Muscle of back (tissue), 13 donors: ENCODE data around the gene PSMC6. TPM values are rescaled to one million over a fixed set of nuclear protein-coding genes. Genes with fewer than 3 reads are reported as not detected.

ENCODE experiments used
- DNase-seq, 3 donors: peaks; one replicate each; pipeline versions ENCODE4 v3.0.0 to v3.0.0-alpha.2; 2013
- long read RNA-seq, 9 donors: transcript quantifications; one replicate each; lab custom pipeline, GENCODE V29; 2026
- polyA plus RNA-seq, 10 donors: library from polyadenylated mRNA; unstranded; fragments of 120-200 nt; gene quantifications; one replicate each; pipeline ENCODE4 v1.2.1, GENCODE V29; 2013; ENCODE audit not compliant: insufficient read length in 10 of 10

PSMC6 gene
- 100 to 1,000 TPM in 5 of 10 donors, 10 to 100 TPM in 5; 79.3 to 123 (median 101) TPM for polyA plus RNA-seq
- long read RNA-seq, donor 1, transcript PSMC6-201 (14 exons, 2,188 nt) = major isoform, 31 of 47 reads
- long read RNA-seq, donor 1, partial matches to known transcripts = 6 of 47 reads
- long read RNA-seq, donor 1, other reads (novel, unspliced or antisense) = 5 of 47 reads
- long read RNA-seq, donor 2, transcript PSMC6-201 (14 exons, 2,188 nt) = major isoform, 31 of 41 reads
- long read RNA-seq, donor 2, partial matches to known transcripts = 0 of 41 reads
- long read RNA-seq, donor 2, other reads (novel, unspliced or antisense) = 5 of 41 reads
- long read RNA-seq, donor 3 = 0 reads
- long read RNA-seq, donor 4, transcript PSMC6-201 (14 exons, 2,188 nt) = major isoform, 24 of 31 reads
- long read RNA-seq, donor 4, partial matches to known transcripts = 5 of 31 reads
- long read RNA-seq, donor 4, other reads (novel, unspliced or antisense) = 0 of 31 reads
- long read RNA-seq, donor 5, transcript PSMC6-201 (14 exons, 2,188 nt) = major isoform, 27 of 45 reads
- long read RNA-seq, donor 5, partial matches to known transcripts = 13 of 45 reads
- long read RNA-seq, donor 5, other reads (novel, unspliced or antisense) = 0 of 45 reads
- long read RNA-seq, donor 6, transcript PSMC6-201 (14 exons, 2,188 nt) = major isoform, 42 of 54 reads
- long read RNA-seq, donor 6, partial matches to known transcripts = 7 of 54 reads
- long read RNA-seq, donor 6, other reads (novel, unspliced or antisense) = 0 of 54 reads
- long read RNA-seq, donor 7, transcript PSMC6-201 (14 exons, 2,188 nt) = major isoform, 27 of 32 reads
- long read RNA-seq, donor 7, partial matches to known transcripts = 0 of 32 reads
- long read RNA-seq, donor 7, other reads (novel, unspliced or antisense) = 0 of 32 reads
- long read RNA-seq, donor 8, transcript PSMC6-201 (14 exons, 2,188 nt) = major isoform, 17 of 20 reads
- long read RNA-seq, donor 8, partial matches to known transcripts = 0 of 20 reads
- long read RNA-seq, donor 8, other reads (novel, unspliced or antisense) = 0 of 20 reads
- long read RNA-seq, donor 9, partial matches to known transcripts = 0 of 3 reads
- long read RNA-seq, donor 9, other reads (novel, unspliced or antisense) = 0 of 3 reads

- DNase-seq = peak; percentile 91 to 97 (median 95)
Measured at GRCh38 chr14:52706724-52707706, at the start of gene PSMC6. Gene PSMC6, plus strand, starts transcription at chr14:52707200. Its CDS starts 20 bp downstream, at chr14:52707220.

DNA sequence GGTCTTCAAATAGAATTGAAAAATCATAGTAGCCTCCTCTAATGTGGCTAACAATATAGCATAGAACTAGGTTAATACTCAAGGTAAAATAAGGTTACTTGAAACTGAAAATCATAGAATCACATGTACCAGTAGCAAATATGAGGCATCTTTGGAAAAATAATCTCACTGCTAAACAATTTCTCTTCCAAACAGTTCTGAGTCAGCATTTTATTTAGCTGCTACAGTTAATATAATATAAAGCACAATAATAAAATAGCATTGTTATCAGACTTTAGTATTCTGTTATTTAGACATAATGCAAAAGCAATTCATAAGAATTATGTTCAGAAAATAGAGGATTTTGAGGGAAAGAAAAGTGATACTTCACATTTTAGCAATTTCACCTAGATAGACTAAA lies 46.7 kb upstream of the PSMC6 start:
- no peak for DNase-seq

GRCh38 chr14:52660832-52661231 lies 46.2 kb upstream of the PSMC6 start:
- DNase-seq = no peak

GRCh38 chr14:52661314-52661713 lies 45.7 kb upstream of the PSMC6 start:
- DNase-seq = no peak

DNA sequence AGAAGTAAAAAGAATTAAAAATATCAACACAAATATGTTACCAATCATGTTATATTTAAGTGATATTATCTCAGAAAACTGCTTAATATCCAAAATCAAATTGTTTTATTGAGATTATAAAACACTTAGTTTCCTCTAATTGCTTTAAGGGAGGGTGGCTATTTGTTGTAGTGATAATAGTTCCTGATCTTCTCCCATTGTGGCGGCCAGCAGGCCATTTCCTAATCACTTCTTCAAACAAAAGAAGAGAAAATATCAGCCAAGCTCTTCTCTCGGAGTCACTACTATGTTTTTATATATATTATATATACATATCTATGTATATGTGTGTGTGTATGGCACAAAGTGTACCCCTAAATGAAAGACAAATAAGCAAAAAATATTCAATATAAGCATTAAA lies 43.1 kb upstream of the PSMC6 start:
- DNase-seq = no peak

DNA sequence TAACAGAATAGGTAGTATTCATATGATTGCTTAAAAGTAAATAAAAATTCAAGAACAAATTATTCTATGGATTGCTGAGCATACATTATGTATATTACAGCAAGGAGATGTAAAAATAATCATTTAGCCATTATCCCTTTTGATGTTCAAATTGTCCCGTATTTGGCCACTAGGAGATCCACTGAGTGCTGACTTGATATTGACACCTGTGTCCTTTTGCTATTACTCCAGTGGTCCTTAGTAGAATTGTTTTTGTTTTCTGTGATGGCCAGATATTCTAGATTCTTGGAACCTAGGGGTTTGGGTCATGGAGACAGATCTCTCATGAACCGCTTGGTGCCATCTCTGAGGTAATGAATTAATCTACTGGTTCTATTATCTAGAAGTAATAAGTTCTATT lies 28.4 kb upstream of the PSMC6 start:
- no peak for DNase-seq

- no peak for DNase-seq
Measured at GRCh38 chr14:52683985-52684520, 22.9 kb upstream of the PSMC6 start.

DNA sequence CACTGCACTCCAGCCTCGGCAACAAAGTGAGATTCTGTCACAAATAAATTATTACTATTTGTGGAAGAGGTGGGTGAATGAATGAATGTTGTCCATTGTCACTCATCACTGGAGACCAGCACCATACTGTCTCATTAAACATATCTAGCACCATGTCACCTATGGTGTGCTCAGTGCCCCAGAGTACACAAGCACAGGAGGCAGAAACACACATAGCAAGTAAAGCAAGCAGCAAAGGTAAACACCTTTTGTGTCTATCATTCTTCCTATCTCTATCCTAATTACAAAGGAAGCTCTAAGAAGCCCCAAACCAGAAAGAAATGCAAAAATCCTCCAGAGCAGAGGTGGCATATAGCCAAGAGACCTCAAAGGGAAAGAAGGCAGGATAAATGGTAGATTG lies 20.8 kb upstream of the PSMC6 start:
- DNase-seq = no peak

DNA sequence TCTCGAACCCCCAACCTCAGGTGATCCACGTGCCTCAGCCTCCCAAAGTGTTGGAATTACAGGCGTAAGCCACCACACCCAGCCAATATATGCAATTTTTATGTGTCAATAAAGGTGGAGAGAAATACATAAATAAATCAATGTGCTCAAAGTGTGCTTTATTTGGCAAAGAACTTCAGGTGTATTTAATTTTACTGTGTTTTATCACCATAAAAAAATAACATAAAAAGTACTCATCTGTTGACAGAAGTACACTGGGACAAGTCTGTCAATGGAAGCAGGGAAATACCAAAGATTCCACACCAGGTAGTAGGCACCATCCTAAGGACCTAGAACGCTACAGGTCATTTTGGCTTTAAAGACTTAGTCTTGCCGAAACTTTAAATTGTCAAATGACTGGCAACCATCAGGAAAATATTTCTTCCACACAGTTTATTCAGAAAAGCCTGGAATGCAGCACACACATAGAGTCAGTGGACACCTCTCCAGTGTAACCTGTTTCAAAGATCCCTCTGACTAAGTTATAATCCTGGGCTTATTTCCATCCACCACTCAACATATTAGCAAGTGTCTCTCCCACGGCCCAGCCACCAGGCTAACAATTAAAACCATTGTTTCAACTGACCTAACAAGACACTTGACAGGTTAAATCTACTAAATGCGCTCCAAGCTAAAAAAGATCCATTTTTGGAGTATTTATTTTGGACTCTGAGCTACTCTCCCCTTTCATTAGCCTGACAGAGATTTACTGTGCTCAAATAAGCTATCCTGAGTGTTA lies 15.8 kb upstream of the PSMC6 start:
- no peak for DNase-seq

GRCh38 chr14:52692248-52692962 lies 14.6 kb upstream of the PSMC6 start:
- DNase-seq = no peak

DNA sequence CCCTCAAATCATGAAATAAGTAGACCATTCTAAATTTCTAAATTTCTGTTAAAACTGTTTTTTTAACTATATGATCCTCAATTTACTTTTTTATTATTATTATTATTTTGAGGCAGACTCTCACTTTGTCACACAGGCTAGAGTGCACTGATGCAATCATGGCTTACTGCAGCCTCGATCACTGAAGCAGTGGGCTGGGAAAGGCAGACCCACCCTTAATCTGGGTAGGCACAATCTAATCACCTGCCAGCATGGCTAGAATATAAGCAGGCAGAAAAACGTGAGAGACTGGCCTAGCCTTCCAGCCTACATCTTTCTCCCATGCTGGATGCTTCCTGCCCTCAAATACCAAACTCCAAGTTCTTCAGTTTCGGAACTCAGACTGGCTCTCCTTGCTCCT lies 14.0 kb upstream of the PSMC6 start:
- no peak for DNase-seq

- no peak for DNase-seq
Measured at GRCh38 chr14:52693532-52693931, 13.5 kb upstream of the PSMC6 start.

- peak; percentile 13 to 77 (median 40) for DNase-seq
Measured at GRCh38 chr14:52694761-52695480, 12.1 kb upstream of the PSMC6 start.

GRCh38 chr14:52695481-52696091 lies 11.4 kb upstream of the PSMC6 start, which contains the start of gene ERO1A:
Gene ERO1A, minus strand, starts transcription at chr14:52695558. Its CDS starts 77 bp downstream, at chr14:52695481.
- DNase-seq = peak; percentile 74 to 92 (median 79)

GRCh38 chr14:52700701-52701172 lies 6.3 kb upstream of the PSMC6 start:
- DNase-seq = no peak

GRCh38 chr14:52701223-52701622 lies 5.8 kb upstream of the PSMC6 start:
- no peak for DNase-seq

GRCh38 chr14:52703225-52703624 lies 3.8 kb upstream of the PSMC6 start:
- DNase-seq = peak in 1 of 3 donors; percentile 83

- no peak for DNase-seq
Measured at GRCh38 chr14:52703664-52704063, 3.3 kb upstream of the PSMC6 start.
